Tibial nerve (tissue), 4 donors: ENCODE measurements around the gene ABCC4. TPM values are rescaled to one million over a fixed set of nuclear protein-coding genes. Genes with fewer than 3 reads are reported as not detected.

Experiments used
- DNase-seq, 2 donors: peaks; one replicate each; pipeline ENCODE4 v3.0.0-alpha.2; 2019; ENCODE audit warnings: low spot score in 2 of 2
- H3K27ac ChIP-seq, 4 donors: fragments of 200-600 bp; sonication (generic) in 3 of 4; one replicate each; pipeline ENCODE4 v1.5.1; 2017 to 2019; ENCODE audit warnings: mild to moderate bottlenecking in 1 of 4
- H3K27me3 ChIP-seq, 2 donors: fragments of 200-600 bp; sonication (generic) in 1 of 2; one replicate each; pipeline versions ENCODE4 v1.5.1 to v1.6.0; 2017 to 2019
- H3K36me3 ChIP-seq, 3 donors: fragments of 200-600 bp; sonication (generic); one replicate each; pipeline ENCODE4 v1.5.1; 2018 to 2019
- H3K4me1 ChIP-seq, 4 donors: fragments of 200-600 bp; sonication (generic) in 3 of 4; one replicate each; pipeline ENCODE4 v1.5.1; 2017 to 2019
- H3K4me3 ChIP-seq, 4 donors: fragments of 200-600 bp; sonication (generic) in 3 of 4; one replicate each; pipeline ENCODE4 v1.5.1; 2017 to 2019; ENCODE audit warnings: mild to moderate bottlenecking in 1 of 4, moderate library complexity in 1 of 4
- H3K9me3 ChIP-seq, 4 donors: fragments of 200-600 bp; sonication (generic) in 3 of 4; one replicate each; pipeline ENCODE4 v1.5.1; 2017 to 2019
- EP300 ChIP-seq, 2 donors: sonication (generic); formaldehyde crosslinking; IDR thresholded peaks; one replicate each; pipeline ENCODE4 v1.6.1; 2017; ENCODE audit warnings: antibody characterized with exemption in 2 of 2, mild to moderate bottlenecking in 1 of 2
- POLR2A ChIP-seq, 2 donors: fragments of 450-650 bp; IDR thresholded peaks; one replicate each; pipeline ENCODE4 v1.6.1; 2017; ENCODE audit warnings: antibody characterized with exemption in 2 of 2, mild to moderate bottlenecking in 2 of 2, moderate library complexity in 2 of 2
- WGBS, 2 donors: methylation state at CpG; one replicate each; pipeline ENCODE4 v1.1.5; 2018; 5-methylcytosine and 5-hydroxymethylcytosine counted together
- total RNA-seq, 4 donors: library from RNA; depleted of rRNA; stranded (reverse); fragments of >200 nt; gene quantifications; one replicate each; pipeline ENCODE4 v1.1.0, GENCODE V29; 2016
- TF ChIP-seq, protein P1 (sequence below), 5 experiments: fragments of 200-600 bp in 3 of 5; fragments of 450-650 bp in 2 of 5; sonication (generic) in 3 of 5; IDR thresholded peaks; one replicate each; pipeline ENCODE4 v1.5.1; 2016 to 2019; ENCODE audit warnings: antibody characterized with exemption in 5 of 5, mild to moderate bottlenecking in 3 of 5, moderate library complexity in 2 of 5

Gene ABCC4
- total RNA-seq, 4 donors from 2014 or later = 5.7 to 20.1 (median 9.3) TPM

DNA sequence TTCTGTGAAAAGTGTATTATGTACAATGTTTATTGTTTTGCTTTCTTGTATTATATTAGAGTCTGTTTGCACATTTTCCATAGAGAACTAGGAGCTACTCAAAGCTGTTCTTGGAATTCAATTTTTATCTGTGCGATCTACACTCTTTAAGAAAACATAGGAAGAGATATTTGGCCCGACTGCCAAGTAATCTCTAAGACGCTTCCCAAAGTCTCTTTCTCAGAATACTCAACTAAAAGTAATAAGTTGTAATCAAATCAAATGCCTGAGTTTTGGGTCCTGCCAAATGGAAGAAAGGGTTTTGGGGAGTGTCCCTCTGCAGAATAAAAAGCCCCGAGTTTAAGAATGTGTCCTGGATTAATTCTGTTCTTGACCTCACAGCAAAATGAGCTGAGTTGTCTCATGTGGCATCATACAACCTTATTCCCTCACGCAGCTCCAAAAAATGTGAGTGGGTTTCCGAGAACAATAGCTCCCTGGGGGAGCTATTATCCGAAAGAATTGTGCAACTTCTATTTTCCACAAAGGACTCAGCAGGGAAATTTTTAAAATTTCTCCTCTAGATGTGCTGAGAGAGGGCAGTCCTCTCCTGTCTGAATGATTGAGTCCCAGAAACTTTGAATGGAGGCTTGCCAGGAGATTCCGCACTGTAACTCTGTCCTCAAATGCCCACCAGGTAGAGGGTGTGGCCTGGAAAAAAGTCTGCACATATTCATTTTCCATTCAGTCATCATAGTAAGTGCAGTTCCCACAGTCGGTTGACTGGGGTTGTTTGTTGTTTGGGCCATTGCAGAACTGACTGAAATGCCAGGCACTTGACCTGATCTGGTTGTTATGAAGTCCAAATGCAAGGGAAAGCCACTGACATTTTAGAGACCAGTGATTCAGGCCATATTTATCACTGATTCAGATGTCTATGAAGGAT is 309.0 kb downstream of the ABCC4 start:
- H3K4me3 ChIP-seq = no peak overlapping the region
- no peak for DNase-seq
- TF ChIP-seq EP300 (IDR thresholded peaks at IDR 0.05) = no peak
- TF ChIP-seq, protein P1, sequence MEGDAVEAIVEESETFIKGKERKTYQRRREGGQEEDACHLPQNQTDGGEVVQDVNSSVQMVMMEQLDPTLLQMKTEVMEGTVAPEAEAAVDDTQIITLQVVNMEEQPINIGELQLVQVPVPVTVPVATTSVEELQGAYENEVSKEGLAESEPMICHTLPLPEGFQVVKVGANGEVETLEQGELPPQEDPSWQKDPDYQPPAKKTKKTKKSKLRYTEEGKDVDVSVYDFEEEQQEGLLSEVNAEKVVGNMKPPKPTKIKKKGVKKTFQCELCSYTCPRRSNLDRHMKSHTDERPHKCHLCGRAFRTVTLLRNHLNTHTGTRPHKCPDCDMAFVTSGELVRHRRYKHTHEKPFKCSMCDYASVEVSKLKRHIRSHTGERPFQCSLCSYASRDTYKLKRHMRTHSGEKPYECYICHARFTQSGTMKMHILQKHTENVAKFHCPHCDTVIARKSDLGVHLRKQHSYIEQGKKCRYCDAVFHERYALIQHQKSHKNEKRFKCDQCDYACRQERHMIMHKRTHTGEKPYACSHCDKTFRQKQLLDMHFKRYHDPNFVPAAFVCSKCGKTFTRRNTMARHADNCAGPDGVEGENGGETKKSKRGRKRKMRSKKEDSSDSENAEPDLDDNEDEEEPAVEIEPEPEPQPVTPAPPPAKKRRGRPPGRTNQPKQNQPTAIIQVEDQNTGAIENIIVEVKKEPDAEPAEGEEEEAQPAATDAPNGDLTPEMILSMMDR (IDR thresholded peaks at IDR 0.05) = no peak
- no peak for TF ChIP-seq POLR2A (IDR thresholded peaks at IDR 0.05)
- no peak overlapping the region for H3K27ac ChIP-seq
- no peaks in the 10 kb centered on the region for H3K9me3 ChIP-seq
- 47 to 50% methylated on average over 9 of the region's 9 CpGs for WGBS, 2 donors
- H3K27me3 ChIP-seq = no peaks in the 10 kb centered on the region
- no peaks in the 10 kb centered on the region for H3K36me3 ChIP-seq
- no peaks in the 10 kb centered on the region for H3K4me1 ChIP-seq

DNA sequence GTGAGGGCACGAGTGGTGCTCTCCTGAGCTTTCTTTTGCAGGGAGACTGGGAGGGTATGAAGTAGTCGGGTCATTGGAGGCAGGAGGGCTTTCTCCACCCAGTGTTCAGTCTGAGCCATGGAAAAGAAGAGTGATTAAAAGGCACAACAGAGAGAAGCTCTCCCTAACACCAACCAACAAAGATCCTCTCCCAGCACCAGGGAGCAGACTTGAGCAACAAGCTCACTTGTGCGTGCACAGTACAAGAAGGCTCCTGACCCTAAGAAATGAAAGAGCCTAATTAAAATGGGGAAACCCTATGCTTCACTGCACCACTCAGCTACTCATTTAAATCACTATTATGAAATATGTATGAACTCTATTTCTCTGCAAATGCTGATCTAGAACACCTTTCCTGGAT is 312.6 kb downstream of the ABCC4 start:
- WGBS, 2 donors = 66 to 70% methylated on average over 3 of the region's 3 CpGs
- Histone ChIP-seq H3K4me1 (no peaks in the 10 kb centered on the region), H3K27ac (no peak overlapping the region), H3K27me3 (no peaks in the 10 kb centered on the region), H3K4me3 (no peak overlapping the region), H3K9me3 (no peaks in the 10 kb centered on the region), H3K36me3 (no peaks in the 10 kb centered on the region)
- TF ChIP-seq POLR2A (IDR thresholded peaks at IDR 0.05) (no peak), EP300 (IDR thresholded peaks at IDR 0.05) (no peak)
- TF ChIP-seq, protein P1 (IDR thresholded peaks at IDR 0.05) = no peak
- DNase-seq = no peak

DNA sequence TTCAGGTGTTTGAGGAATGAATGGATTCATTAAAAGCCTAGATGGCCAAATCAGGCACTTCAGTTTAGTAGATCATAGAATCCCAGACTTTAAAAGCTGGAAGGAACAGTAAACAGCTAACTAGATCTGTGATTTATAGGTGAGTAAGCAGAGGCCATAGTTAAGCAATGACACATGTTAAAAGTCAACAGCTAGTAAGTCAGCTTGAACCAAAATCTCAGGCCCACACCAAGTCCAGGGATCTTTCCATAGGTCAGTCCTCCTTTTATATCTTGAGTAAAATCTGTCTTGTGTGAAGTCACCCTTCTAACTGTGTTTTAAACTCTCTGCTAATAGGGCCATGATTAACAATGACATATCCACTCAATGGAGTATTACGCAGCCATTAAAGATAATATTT is 313.4 kb downstream of the ABCC4 start:
- no peaks in the 10 kb centered on the region for H3K27me3 ChIP-seq
- H3K4me3 ChIP-seq = no peak overlapping the region
- no peak for TF ChIP-seq POLR2A (IDR thresholded peaks at IDR 0.05)
- TF ChIP-seq, protein P1 (IDR thresholded peaks at IDR 0.05) = no peak
- no peak for TF ChIP-seq EP300 (IDR thresholded peaks at IDR 0.05)
- H3K27ac ChIP-seq = no peak overlapping the region
- no peaks in the 10 kb centered on the region for H3K9me3 ChIP-seq
- H3K36me3 ChIP-seq = no peaks in the 10 kb centered on the region
- DNase-seq = no peak
- H3K4me1 ChIP-seq = no peaks in the 10 kb centered on the region
- WGBS, 2 donors = 93 to 97% methylated on average over 1 of the region's 1 CpG

DNA sequence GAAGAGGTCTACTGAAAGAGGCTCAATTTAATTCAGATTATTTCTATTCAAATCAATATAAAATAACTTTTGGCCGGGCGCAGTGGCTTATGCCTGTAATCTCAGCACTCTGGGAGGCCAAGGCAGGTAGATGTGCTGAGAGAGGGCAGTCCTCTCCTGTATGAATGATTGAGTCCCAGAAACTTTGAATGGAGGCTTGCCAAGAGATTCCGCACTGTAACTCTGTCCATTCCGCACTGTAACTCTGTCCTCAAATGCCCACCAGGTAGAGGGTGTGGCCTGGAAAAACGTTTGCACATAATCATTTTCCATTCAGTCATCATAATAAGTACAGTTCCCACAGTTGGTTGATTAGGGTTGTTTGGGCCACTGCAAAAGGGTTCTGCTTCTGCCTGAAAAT is 314.2 kb downstream of the ABCC4 start:
- TF ChIP-seq POLR2A (IDR thresholded peaks at IDR 0.05) (no peak), EP300 (IDR thresholded peaks at IDR 0.05) (no peak)
- TF ChIP-seq, protein P1 (IDR thresholded peaks at IDR 0.05) = no peak
- no peak overlapping the region for H3K27ac ChIP-seq
- H3K27me3 ChIP-seq = no peaks in the 10 kb centered on the region
- WGBS, 2 donors = 89 to 91% methylated on average over 5 of the region's 5 CpGs
- no peaks in the 10 kb centered on the region for H3K4me1 ChIP-seq
- no peak overlapping the region for H3K4me3 ChIP-seq
- no peaks in the 10 kb centered on the region for H3K36me3 ChIP-seq
- no peaks in the 10 kb centered on the region for H3K9me3 ChIP-seq
- DNase-seq = no peak

DNA sequence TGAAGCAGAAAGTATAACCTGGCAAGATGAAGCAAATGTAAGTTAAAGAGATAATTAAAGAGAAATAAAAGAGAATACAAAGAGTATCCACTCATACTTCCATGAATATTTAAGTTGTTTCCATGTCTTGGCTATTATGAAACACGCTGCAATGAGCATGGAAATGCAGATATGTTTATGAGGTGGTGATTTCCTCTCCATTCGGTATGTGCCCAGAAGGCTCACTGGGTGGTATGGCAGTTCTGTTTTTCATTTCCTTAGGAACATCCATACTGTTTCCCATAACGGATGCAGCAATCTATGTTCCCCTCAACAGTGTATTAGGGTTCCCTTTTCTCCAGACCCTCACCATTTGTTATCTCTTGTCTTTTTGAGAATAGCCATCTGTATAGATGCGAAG is 316.3 kb downstream of the ABCC4 start:
- 74% methylated on average over 4 of the region's 4 CpGs for WGBS, 2 donors
- no peaks in the 10 kb centered on the region for H3K4me1 ChIP-seq
- no peaks in the 10 kb centered on the region for H3K9me3 ChIP-seq

More for the DNA sequence above, 316.3 kb downstream of the ABCC4 start:
- H3K4me3 ChIP-seq = no peak overlapping the region
- no peak overlapping the region for H3K27ac ChIP-seq
- no peaks in the 10 kb centered on the region for H3K27me3 ChIP-seq
- TF ChIP-seq EP300 (IDR thresholded peaks at IDR 0.05) (no peak), POLR2A (IDR thresholded peaks at IDR 0.05) (no peak)
- TF ChIP-seq, protein P1 (IDR thresholded peaks at IDR 0.05) = no peak
- DNase-seq = no peak
- H3K36me3 ChIP-seq = no peaks in the 10 kb centered on the region
